Activated naive CD4-positive, alpha-beta T cell (primary cell): Measurements from ENCODE around the gene NT5M.

Experiments
- DNase-seq, 4 experiments: peaks; one replicate each; lab custom pipeline; 2025; lab: John Stamatoyannopoulos, UW

The NT5M gene

DNA sequence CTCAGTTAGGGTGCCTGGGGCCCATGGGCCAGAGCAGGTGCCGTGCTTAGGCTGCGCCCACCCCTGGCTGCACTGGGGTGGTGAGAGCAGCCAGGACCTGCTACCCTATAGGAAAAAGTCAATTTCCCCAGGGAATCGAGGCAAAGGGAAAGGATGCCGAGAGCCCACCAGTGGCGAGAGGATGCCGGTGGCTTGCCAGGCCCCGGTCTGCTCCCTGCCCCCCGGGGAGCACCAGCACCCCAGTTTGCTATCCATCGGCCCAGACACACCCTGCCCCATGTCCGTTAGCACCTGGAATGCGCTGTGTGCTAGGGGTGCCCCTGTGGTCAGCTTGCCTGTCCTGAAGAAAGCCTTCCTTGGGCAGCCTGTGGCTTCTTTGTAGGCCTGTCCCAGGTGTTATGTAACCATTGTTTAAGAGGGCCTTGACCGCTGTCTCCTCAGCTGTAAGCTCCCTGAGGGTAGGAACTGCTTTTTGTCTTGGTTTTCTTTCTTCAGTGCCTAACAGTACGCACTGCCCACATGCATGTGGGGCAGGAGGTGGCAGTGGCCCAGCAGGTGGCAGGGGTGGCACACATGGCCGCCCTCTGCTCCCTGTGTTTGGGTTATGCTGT, 40.8 kb downstream of the NT5M start:
- DNase-seq = no peak

DNA sequence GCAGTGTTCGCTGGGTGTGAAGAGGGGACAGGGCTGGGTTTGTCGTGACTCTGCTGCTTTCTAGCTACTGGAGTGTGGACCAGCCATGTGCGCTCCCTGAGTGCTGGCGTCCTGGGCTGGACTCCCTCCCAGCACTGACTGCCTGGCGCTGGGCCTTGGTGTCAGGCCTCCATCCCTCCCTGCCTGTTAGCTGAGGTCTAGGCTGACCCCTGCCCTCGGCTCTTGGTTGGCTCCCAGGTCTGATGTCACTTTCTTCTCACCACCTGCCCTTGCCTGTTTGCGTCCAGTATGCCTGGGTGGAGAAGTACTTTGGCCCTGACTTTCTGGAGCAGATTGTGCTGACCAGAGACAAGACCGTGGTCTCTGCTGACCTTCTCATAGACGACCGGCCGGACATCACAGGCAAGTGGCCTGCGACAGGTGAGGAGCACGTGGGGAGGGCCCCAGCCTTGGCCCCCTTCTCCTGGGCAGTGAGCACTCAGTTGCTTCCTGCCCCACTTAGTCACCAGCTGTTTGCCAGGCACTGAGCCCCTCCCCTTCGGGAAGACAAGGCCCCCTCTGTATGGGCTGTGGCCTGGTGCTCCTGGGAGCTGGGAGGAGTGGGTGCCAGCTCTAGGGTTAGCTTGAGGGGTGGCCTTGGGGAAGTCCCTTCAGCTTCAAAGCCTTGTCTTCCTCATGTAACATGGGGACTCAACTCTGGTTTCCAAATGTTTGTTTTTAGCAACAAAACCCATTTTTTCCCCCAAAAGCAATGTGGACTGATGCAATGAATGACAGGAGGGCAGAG, 41.5 kb downstream of the NT5M start:
- DNase-seq = no peak

DNA sequence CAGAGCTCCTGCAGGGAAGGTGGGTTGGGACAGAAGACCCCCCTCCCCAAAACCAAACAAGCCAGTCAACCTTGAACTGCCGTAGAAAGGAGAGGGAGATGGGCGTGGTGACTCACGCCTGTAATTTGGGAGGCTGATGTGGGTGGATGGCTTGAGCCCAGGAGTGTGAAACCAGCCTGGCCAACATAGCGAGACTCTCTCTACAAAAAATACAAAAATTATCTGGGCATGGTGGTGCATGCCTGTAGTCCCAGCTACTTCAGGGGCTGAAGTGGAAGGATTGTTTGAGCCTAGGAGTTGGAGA, 42.1 kb downstream of the NT5M start:
- DNase-seq = no peak

GRCh38 chr17:17345686-17346427, 42.7 kb downstream of the NT5M start:
- DNase-seq = no peak

GRCh38 chr17:17346428-17347233, 43.5 kb downstream of the NT5M start:
- DNase-seq = no peak

DNA sequence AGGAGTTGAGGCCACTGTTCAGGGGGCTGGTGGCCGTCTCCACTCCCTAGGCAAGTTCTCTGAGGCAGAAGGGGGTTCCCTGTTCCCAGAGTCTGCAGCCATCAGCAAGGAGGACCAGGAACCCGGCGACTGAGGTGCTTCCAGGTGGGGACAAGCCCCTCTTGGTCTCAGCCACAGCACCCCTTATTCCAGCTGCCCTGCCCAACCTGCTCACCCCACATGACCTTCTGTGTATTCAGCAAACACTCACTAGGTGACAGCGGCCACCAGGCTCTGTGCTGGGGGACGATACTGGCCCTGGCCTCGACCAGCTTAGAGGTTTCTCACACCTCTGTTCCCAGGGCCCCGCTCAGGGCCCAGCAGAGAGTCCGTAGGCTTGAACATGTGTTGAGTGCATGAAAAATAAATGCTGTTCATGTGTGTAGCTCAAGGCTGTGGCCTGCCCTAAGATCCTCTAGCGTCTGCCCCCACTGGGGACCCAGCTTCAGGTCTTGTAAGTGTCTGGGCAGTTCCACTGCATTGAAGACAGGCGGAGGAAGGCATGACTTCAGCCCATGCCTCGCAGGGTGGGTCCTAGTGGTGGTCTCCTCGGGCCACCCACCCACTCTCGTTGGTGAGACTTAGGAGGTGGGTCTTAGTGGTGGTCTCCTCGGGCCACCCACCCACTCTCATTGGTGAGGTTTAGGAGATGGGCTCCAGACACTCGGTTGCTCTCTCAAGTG, 44.2 kb downstream of the NT5M start:
- no peak for DNase-seq

GRCh38 chr17:17347956-17348871, 45.0 kb downstream of the NT5M start:
- no peak for DNase-seq

DNA sequence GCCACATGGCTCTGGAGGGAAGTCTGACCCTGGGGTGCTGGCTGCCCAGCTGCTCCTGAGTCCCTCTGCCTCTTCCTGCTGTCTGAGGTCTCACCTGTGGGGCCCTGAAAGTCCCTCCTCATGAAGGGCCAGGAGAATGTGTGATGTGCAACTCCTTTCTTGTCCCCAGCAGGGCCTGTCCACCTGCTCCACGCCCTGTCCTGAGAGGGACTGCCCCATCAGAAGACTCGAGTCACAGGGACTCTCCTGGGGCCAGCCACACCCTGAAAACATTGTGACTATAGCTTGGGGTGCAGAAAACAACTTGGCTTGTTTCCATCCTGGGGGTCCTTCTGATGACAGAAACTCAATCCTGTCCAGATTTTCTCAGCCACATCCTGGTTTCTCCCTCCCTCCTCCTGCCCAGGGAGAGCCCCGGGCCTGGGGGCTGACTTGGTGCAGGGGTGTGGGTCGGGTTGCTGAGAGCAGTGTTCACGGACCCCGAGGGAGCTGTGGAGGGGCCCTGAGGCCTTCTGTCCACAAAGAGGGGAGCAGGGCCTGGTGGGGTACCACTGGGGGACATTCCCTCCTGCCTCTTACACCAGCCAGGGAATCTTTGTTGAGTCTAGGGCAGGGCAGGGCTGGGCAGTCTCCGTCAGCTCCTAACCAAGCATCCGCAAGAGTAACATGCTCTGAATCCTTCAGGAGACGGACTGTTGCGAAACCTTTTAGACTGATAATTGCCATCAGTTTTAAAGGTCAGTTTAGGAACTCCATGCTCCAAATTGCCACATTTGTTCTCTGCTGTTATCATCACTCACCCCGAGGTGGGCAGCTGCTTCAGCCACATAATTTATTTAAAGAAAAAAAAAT, 45.9 kb downstream of the NT5M start:
- DNase-seq = no peak

GRCh38 chr17:17349724-17350106, 46.5 kb downstream of the NT5M start:
- DNase-seq = no peak

GRCh38 chr17:17350491-17351355, 47.5 kb downstream of the NT5M start:
- DNase-seq = no peak

DNA sequence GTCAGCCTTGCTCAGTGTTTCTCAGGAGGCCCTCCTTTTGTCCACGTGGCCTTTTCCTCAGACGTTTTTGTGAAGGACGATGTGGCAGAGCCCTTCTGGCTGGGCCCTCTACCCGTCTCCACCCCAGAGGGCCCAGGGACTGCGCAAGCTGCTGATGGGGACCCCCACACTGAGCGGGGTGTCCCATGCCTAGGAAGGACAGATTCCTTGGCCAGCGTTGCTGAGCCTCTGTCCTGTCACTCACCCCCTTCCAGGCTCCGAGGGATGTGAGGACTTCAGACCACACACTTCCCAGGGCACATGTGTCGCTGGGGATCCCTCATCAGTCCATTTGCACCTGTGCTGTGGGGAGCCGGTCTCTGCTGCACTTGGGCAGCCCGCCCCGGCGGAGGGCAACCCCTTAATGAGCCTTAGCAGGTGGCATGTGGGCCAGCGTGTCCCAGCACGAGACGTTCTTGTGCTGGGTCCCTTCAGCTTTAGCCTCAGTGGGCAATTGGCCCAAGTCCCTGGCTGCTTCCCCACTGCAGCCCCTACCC, 48.3 kb downstream of the NT5M start:
- no peak for DNase-seq

- no peak for DNase-seq
These were observed 49.0 kb downstream of the NT5M start for GRCh38 chr17:17351901-17352781.

GRCh38 chr17:17352836-17353624, 49.9 kb downstream of the NT5M start:
- DNase-seq = no peak

DNA sequence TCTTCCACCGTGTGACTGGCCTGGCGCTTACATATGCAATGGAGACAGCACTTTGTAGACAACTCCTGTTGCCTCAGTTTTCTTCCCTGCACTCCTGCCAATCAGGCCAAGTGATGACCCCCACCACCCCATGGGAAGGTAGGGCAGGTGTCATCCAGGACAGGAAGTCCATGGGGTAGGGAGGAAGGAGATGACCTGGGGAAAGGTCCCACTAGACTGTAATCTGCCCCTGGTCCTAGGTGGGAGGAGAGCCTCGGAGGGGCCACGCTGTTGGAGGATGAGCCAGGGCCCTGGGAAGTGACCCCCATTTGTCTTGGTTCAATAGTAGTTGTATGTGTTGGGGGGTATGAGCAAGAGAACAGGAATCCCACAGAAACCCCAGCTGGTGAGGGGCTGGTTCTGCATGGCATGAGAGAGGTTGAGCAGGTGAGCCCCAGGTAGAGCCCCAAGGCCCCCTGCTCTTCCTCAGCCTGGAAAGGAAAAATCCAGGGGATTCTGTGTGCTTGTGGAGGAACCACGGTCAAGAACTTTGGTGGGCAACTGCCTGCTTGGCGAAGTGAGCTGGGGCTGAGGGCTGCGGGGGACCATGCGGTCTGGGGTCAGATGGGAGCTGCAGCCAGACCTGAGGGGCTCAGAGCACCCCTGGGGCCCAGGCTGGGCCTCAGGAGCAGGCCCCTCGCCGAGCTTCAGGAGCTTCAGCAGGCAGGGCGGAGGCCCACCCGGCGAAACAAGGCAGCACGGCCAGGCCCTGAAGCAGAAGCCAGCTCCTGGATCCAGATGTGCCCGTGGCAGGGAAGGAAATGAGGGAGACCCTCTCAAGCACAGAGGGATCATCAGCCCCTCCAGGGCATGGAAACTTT, 50.7 kb downstream of the NT5M start:
- no peak for DNase-seq

DNA sequence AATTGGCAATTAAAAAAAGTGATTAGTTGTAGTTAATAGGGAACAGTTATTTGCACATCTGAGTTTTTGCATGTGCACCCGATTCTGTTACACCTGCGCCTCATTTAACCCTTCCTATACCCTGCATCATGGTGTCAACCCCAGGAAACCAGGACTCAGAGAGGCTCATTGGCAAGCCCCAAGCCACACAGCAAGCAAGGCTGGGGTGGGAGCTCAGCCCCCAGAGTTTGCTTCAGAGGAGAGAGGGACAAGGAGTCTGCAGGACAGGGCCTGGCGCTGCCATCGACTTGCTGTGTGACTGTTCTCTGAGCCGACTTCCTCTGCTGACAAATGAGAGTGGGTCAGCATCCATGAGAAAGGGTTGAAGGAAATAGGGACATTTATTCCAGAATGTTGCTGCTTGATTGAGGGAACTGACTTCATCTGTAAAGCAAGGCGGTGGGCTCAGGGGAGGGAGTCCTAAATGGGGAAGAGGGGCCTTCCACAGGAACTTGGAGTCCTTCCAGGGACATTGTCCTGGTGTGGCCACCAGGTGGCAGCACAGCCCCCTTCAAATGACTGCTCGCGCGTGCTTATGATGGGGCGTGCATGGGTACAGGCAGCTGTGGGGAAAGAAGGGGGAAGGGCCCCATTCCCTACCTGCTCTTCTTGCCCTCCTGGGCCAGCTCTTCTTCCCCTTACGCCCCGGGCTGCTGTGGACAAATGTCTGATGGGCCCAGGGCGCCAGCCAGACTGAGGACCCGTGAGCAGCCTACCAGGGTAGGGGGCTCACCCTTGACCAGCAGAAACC, 51.6 kb downstream of the NT5M start:
- peak; percentile 32 to 73 (median 58) for DNase-seq
